Measurements from ENCODE around the gene CCR6. TPM values are rescaled to one million over a fixed set of nuclear protein-coding genes. Genes with fewer than 3 reads are reported as not detected.
"Not testable (repeated sequence)": the region's sequence is repeated elsewhere in the genome, so short reads cannot be mapped to it uniquely, and the experiment has no call there.

CCR6 gene
- total RNA-seq, 5 donors from 2014 or later (not counting 1 experiment from before 2014, with no cell fraction given): 3.2 to 19.4 (median 15.0) TPM

DNA sequence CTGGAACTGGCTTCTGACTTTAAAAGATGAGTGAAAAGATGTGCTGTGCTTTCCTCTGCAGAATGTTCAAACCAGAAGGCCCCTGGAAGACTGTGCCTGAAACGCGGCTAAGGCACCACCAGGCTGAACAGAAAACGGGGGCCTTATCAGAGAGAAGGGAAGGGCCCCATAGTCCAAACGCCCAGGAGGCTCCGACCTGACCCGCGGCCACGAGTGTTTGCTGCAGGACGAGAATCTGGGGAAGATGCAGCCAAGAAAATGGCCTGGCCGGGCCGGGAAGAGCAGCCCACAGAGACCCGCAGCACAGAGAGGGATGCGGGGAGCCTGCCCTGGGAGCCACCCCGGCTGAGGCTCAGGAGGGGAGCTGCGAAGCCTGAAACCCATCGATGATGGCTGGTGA, 45.4 kb downstream of the CCR6 start:
- H3K9me3 ChIP-seq; ATAC-seq (replicated peaks in 1 of 4); H3K4me3 Mint-ChIP-seq; H3K36me3 ChIP-seq (ENCODE audit: control insufficient read depth in 2 of 2, extremely low read depth in 1 of 2, insufficient read depth in 1 of 2, low read length in 1 of 2); H3K36me3 Mint-ChIP-seq; H3K4me1 Mint-ChIP-seq; H3K27ac Mint-ChIP-seq; DNase-seq; H3K4me3 ChIP-seq (ENCODE audit: control insufficient read depth in 1 of 2, extremely low read depth in 1 of 2, low read length in 1 of 2); H3K9me3 Mint-ChIP-seq; H3K4me1 ChIP-seq (ENCODE audit: control insufficient read depth in 1 of 2, extremely low read depth in 1 of 2, insufficient read depth in 2 of 2, low read length in 2 of 2); CTCF ChIA-PET; H3K27ac ChIP-seq (ENCODE audit: low read length); H3K27me3 ChIP-seq (replicated peaks in 1 of 2; ENCODE audit: control insufficient read depth in 2 of 2, extremely low read depth in 1 of 2, insufficient read depth in 2 of 2, low read length in 1 of 2); POLR2A ChIA-PET: not testable (repeated sequence)
- peaks cover 22 to 32% of the 10 kb centered on the region in 2 donors for H3K27me3 Mint-ChIP-seq
- no CpG with 5 or more reads among the region's 16 CpGs for WGBS (ENCODE audit: insufficient coverage)

DNA sequence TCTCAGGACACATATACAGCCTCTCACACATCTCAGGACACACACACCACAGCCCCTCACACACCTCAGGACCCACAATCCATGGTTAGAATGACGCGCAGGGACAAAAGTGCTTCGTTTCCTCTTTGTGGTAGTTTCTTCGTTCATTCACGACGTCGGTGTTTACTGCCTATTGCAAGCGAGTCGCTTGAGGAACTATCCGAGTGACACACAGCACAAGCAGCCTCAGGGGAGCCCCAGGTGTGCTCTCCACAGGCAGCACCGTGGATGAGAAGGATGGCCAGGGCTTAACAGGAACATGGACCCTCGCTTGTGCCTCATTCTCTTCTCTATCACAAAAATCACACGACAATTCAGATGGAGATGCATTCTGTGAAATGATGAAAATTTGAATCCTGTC, 47.0 kb downstream of the CCR6 start:
- H3K4me3 ChIP-seq (ENCODE audit: control insufficient read depth in 1 of 2, extremely low read depth in 1 of 2, low read length in 1 of 2); H3K4me1 Mint-ChIP-seq; H3K4me1 ChIP-seq (ENCODE audit: control insufficient read depth in 1 of 2, extremely low read depth in 1 of 2, insufficient read depth in 2 of 2, low read length in 2 of 2); H3K36me3 Mint-ChIP-seq; POLR2A ChIA-PET; H3K27ac Mint-ChIP-seq; H3K9me3 ChIP-seq; H3K4me3 Mint-ChIP-seq; H3K9me3 Mint-ChIP-seq; ATAC-seq (replicated peaks in 1 of 4); DNase-seq; CTCF ChIA-PET; H3K36me3 ChIP-seq (ENCODE audit: control insufficient read depth in 2 of 2, extremely low read depth in 1 of 2, insufficient read depth in 1 of 2, low read length in 1 of 2); H3K27ac ChIP-seq (ENCODE audit: low read length); H3K27me3 ChIP-seq (replicated peaks in 1 of 2; ENCODE audit: control insufficient read depth in 2 of 2, extremely low read depth in 1 of 2, insufficient read depth in 2 of 2, low read length in 1 of 2): not testable (repeated sequence)
- no CpG with 5 or more reads among the region's 13 CpGs for WGBS (ENCODE audit: insufficient coverage)
- H3K27me3 Mint-ChIP-seq: peaks cover 22 to 32% of the 10 kb centered on the region in 2 donors

DNA sequence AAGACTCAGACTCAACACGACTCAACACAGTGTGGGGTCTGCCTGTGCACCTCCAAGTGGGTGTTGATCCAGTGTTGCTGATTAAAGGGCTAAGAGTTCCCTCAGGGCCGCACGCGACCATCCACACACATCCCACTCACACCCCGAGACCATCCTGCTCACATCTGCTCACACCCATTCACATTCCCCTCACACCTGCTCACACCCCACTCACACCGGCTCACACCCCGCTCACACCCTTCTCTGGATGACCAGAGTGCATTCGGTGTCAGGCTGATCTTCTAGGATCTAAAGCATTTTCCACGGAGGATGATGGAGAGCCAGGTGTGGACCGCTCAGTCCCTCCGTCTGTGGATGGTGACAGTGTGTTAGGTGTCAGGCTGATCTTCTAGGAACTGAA, 48.4 kb downstream of the CCR6 start:
- H3K27me3 Mint-ChIP-seq: peaks cover 19 to 29% of the 10 kb centered on the region in 2 donors
- POLR2A ChIA-PET; H3K36me3 ChIP-seq (ENCODE audit: control insufficient read depth in 2 of 2, extremely low read depth in 1 of 2, insufficient read depth in 1 of 2, low read length in 1 of 2); H3K9me3 ChIP-seq; H3K36me3 Mint-ChIP-seq; H3K9me3 Mint-ChIP-seq; DNase-seq; H3K27ac Mint-ChIP-seq; H3K4me1 ChIP-seq (ENCODE audit: control insufficient read depth in 1 of 2, extremely low read depth in 1 of 2, insufficient read depth in 2 of 2, low read length in 2 of 2); H3K27ac ChIP-seq (ENCODE audit: low read length); H3K4me3 ChIP-seq (ENCODE audit: control insufficient read depth in 1 of 2, extremely low read depth in 1 of 2, low read length in 1 of 2); H3K4me3 Mint-ChIP-seq; H3K4me1 Mint-ChIP-seq; H3K27me3 ChIP-seq (replicated peaks in 1 of 2; ENCODE audit: control insufficient read depth in 2 of 2, extremely low read depth in 1 of 2, insufficient read depth in 2 of 2, low read length in 1 of 2); CTCF ChIA-PET; ATAC-seq (replicated peaks in 1 of 4): not testable (repeated sequence)
- 89% methylated on average over 7 of the region's 11 CpGs for WGBS (ENCODE audit: insufficient coverage)

DNA sequence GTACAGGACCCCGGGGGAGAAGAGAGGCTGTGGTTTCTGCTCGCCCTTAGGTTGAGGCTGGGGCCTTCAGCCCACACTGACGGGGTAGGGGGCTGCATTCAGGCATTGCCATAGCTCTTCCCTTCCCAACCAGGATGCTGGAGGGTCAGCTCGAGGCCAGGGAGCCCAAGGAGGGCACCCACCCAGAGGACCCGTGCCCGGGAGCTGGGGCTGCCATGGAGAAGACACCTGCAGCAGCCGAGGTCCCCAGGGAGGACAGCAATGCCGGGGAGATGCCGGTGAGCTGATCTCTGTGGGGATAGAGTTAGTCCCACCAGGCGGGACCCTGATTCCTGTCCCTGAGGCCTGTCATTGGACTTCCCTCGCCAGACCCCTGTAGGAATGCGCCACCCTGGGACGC, 49.1 kb downstream of the CCR6 start:
- ATAC-seq (replicated peaks in 1 of 4); POLR2A ChIA-PET; H3K9me3 Mint-ChIP-seq; H3K4me3 ChIP-seq (ENCODE audit: control insufficient read depth in 1 of 2, extremely low read depth in 1 of 2, low read length in 1 of 2); H3K9me3 ChIP-seq; DNase-seq; H3K27ac ChIP-seq (ENCODE audit: low read length); H3K27me3 ChIP-seq (replicated peaks in 1 of 2; ENCODE audit: control insufficient read depth in 2 of 2, extremely low read depth in 1 of 2, insufficient read depth in 2 of 2, low read length in 1 of 2); H3K36me3 ChIP-seq (ENCODE audit: control insufficient read depth in 2 of 2, extremely low read depth in 1 of 2, insufficient read depth in 1 of 2, low read length in 1 of 2); H3K4me1 ChIP-seq (ENCODE audit: control insufficient read depth in 1 of 2, extremely low read depth in 1 of 2, insufficient read depth in 2 of 2, low read length in 2 of 2); CTCF ChIA-PET; H3K4me3 Mint-ChIP-seq; H3K4me1 Mint-ChIP-seq; H3K27ac Mint-ChIP-seq; H3K36me3 Mint-ChIP-seq: not testable (repeated sequence)
- 67% methylated on average over 1 of the region's 13 CpGs for WGBS (ENCODE audit: insufficient coverage)
- peaks cover 14 to 31% of the 10 kb centered on the region in 2 donors for H3K27me3 Mint-ChIP-seq

DNA sequence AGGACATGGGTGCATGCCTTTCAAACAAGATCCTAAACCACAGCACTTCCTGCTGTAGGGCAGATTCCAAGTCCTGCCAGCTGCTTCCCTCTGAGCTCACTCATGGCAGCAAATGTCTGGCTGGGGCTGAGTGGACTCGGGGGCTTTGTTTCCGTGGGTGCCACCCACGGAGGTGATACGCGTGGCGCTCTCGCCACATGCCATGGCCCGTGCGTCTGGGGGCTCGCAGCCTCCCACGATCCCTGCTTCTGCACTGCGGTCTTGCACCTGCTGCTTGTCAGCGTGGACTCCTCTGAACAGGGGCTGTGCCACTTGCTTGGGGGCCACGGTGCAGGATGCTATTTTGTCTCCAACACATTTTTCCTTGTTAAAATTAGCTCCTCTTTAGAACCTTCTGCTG, 54.4 kb downstream of the CCR6 start:
- ATAC-seq (replicated peaks in 1 of 4); H3K36me3 Mint-ChIP-seq; H3K27ac ChIP-seq (ENCODE audit: low read length); H3K4me1 ChIP-seq (ENCODE audit: control insufficient read depth in 1 of 2, extremely low read depth in 1 of 2, insufficient read depth in 2 of 2, low read length in 2 of 2); H3K9me3 ChIP-seq; H3K36me3 ChIP-seq (ENCODE audit: control insufficient read depth in 2 of 2, extremely low read depth in 1 of 2, insufficient read depth in 1 of 2, low read length in 1 of 2); H3K27ac Mint-ChIP-seq; CTCF ChIA-PET; H3K9me3 Mint-ChIP-seq; H3K4me3 ChIP-seq (ENCODE audit: control insufficient read depth in 1 of 2, extremely low read depth in 1 of 2, low read length in 1 of 2); DNase-seq; H3K27me3 ChIP-seq (replicated peaks in 1 of 2; ENCODE audit: control insufficient read depth in 2 of 2, extremely low read depth in 1 of 2, insufficient read depth in 2 of 2, low read length in 1 of 2); POLR2A ChIA-PET; H3K4me3 Mint-ChIP-seq; H3K4me1 Mint-ChIP-seq: not testable (repeated sequence)
- H3K27me3 Mint-ChIP-seq: peaks cover 9 to 13% of the 10 kb centered on the region in 2 donors
- no CpG with 5 or more reads among the region's 14 CpGs for WGBS (ENCODE audit: insufficient coverage)

DNA sequence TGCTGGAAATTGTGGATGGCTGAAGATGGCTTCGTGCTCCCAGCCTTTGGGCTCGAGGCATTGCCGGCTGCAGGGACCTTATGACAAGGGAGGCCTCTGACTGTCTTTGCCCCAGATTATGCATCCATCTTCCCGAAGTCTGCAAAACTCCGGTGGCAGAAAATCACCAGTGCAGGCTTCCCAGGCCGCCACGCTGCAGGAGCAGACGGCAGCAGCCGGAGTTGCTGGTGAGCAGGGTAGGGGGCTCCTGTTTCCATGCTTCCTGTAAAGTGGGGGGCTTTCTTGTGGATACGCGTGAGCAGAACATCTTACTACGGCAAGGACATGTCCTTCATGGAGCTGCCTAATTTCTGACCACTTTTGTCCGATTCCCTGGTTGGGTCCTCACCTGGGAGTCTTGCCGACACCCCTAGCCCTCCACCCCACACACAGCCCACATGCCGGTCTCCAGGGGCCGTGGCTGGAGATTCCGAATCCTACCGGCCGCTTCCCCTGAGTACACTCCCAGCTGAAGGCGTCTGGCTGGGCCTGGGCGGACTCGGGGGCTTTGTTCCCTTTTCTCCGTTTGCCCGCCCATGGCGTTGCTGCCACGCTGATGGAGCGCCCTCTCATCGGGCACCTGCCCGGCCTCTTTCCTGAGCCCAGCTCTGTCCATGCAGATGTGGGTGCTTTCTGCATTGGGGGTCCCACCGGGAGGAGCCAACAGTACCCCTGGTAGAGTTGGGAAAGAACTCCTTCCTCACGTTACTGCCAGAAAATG, 56.2 kb downstream of the CCR6 start:
- H3K4me1 ChIP-seq (ENCODE audit: control insufficient read depth in 1 of 2, extremely low read depth in 1 of 2, insufficient read depth in 2 of 2, low read length in 2 of 2); H3K36me3 ChIP-seq (ENCODE audit: control insufficient read depth in 2 of 2, extremely low read depth in 1 of 2, insufficient read depth in 1 of 2, low read length in 1 of 2); CTCF ChIA-PET; H3K4me3 Mint-ChIP-seq; H3K27me3 Mint-ChIP-seq; H3K9me3 Mint-ChIP-seq; H3K4me3 ChIP-seq (ENCODE audit: control insufficient read depth in 1 of 2, extremely low read depth in 1 of 2, low read length in 1 of 2); ATAC-seq (replicated peaks in 1 of 4); H3K9me3 ChIP-seq; H3K4me1 Mint-ChIP-seq; H3K27ac ChIP-seq (ENCODE audit: low read length); POLR2A ChIA-PET; H3K36me3 Mint-ChIP-seq; DNase-seq; H3K27ac Mint-ChIP-seq; H3K27me3 ChIP-seq (replicated peaks in 1 of 2; ENCODE audit: control insufficient read depth in 2 of 2, extremely low read depth in 1 of 2, insufficient read depth in 2 of 2, low read length in 1 of 2): not testable (repeated sequence)
- WGBS (ENCODE audit: insufficient coverage): no CpG with 5 or more reads among the region's 31 CpGs

DNA sequence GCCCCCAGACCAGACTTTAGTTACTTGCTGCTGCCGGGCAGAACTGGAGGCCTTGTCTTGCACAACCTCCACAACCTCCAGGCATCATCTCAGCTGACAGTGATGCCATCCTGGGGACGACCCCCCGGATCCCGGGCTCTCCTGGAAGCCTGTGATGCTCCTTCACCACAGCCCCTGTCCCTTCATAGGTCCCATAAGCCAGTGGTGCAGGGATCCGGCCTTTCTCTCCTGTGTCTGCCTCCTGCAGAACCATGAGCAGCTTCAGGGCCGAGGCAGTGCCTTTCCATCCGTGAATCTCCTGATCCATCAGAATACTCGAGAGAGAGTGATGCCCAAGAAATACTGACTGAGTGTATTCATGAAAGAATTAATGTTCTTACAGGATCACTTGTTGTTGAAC, 57.2 kb downstream of the CCR6 start:
- ATAC-seq (replicated peaks in 1 of 4); H3K4me3 ChIP-seq (ENCODE audit: control insufficient read depth in 1 of 2, extremely low read depth in 1 of 2, low read length in 1 of 2); H3K9me3 ChIP-seq; H3K27ac ChIP-seq (ENCODE audit: low read length); DNase-seq; H3K27me3 Mint-ChIP-seq; H3K4me1 ChIP-seq (ENCODE audit: control insufficient read depth in 1 of 2, extremely low read depth in 1 of 2, insufficient read depth in 2 of 2, low read length in 2 of 2); H3K27ac Mint-ChIP-seq; H3K9me3 Mint-ChIP-seq; H3K27me3 ChIP-seq (replicated peaks in 1 of 2; ENCODE audit: control insufficient read depth in 2 of 2, extremely low read depth in 1 of 2, insufficient read depth in 2 of 2, low read length in 1 of 2); H3K4me1 Mint-ChIP-seq; CTCF ChIA-PET; H3K36me3 Mint-ChIP-seq; H3K4me3 Mint-ChIP-seq; H3K36me3 ChIP-seq (ENCODE audit: control insufficient read depth in 2 of 2, extremely low read depth in 1 of 2, insufficient read depth in 1 of 2, low read length in 1 of 2): not testable (repeated sequence)
- 96% methylated on average over 3 of the region's 8 CpGs for WGBS (ENCODE audit: insufficient coverage)
- POLR2A ChIA-PET: interaction anchor here in 1 of 2 donors (0.5 kb wide), 1 partner anchor 1096 kb away, joined by 3 read pairs; no protein-coding TSS in a partner anchor

Data from T-cell (primary cell).